HG03095 (cell line): Measurements from ENCODE around the gene CHST8.
"Not testable (repeated sequence)": the region's sequence is repeated elsewhere in the genome, so short reads cannot be mapped to it uniquely, and the experiment has no call there.

Source experiments
- ATAC-seq: cut with Tn5 transposase; IDR thresholded peaks from one replicate; pipeline ENCODE4 v1.9.1; 2021; ENCODE audit warnings: moderate library complexity; ENCODE audit not compliant: unreplicated experiment

CHST8 gene

DNA sequence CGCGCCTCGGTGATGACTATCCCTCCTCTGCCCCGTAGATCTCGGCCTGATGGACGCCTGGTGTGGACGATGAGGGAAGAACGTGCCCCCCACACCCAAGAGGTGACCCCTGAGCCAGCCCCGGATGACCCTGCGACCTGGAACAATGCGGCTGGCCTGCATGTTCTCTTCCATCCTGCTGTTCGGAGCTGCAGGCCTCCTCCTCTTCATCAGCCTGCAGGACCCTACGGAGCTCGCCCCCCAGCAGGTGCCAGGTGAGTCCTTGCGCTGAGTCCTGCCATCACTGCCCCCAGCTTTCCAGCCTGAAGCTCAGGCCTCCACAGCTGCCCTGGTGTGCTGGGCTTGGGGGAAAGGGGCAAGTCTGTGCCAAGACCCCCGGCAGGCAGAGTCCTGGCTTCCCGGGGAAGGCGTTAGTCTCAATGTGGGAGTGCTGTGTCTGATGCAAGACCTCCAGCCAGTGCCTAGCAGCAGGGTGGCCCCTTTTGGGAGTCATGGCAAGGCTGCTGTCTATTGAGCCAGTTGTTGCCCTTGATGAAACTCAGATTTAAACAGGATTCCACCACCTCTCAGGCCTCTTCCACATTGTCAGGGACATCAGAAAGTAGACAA, 67.5 kb downstream of the CHST8 start:
- ATAC-seq = no peak

DNA sequence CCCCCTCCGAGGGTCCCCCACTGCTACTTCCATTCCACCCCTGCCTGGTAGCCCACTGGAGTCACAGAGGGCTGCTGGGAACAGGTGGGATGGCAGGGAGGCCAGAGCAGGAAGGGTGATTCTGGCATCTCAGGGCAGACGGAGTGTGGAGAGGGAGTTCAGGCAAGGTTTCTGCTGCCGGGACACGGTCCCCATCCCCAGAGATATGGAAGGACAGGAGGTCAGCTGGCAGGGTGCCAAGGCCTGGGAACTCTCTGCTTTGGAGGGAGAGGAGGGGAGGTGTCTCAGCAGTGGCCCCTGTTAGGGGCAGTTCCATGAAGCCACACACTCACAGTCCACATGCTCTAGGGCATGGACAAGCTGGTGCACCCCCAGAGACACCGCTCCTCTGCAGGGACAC, 68.1 kb downstream of the CHST8 start:
- ATAC-seq = no peak

DNA sequence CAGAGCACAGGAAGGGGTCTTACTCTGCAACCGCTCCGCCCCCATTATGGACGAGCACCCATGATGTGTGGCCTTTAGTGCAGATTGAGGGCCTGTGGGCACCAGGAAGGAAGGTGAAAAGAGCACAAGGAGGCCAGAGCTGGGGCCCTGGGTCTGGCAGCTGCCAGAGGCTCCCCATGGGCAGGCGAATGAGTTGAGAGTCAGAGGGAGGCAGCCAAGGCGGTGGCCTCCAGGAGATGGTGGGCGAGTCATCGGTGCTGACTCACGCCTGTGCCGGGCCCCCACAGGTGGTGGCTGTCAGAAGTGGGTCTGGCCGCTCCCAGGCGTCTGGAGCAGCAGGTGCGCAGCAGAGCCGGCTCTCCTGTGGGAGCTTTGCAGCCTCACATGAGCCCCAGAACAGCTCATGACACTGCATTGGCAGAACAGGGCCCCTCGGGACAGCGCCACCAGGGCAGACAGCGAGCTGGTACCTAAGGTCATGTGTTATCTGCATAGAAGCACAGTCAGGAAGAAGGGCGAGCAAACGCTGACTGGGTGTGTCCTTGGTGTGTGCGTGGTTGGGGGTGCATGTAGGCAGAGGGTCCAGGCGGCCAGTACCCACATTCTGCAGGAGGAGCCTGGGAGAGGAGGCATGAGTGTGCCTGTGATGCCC, 68.8 kb downstream of the CHST8 start:
- ATAC-seq = no peak

DNA sequence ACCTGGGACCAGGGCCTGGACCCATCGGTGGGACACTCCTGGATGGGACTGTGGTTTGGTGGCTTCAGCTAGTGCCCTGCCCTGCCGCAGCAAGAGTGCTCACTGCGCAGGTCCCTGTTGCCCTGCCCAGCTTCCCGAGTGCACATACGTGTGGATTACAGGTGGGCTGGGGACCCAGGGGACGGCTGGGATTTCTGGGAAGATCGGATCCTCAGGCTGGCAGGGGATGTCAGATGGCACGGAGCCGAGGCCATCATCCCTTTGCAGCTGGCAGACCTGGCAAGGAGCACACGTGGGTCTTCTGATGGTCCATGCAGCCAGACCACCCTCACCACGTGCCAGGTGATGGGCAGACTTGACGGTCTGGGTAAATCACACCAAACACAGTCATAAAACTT, 69.3 kb downstream of the CHST8 start:
- no peak for ATAC-seq

DNA sequence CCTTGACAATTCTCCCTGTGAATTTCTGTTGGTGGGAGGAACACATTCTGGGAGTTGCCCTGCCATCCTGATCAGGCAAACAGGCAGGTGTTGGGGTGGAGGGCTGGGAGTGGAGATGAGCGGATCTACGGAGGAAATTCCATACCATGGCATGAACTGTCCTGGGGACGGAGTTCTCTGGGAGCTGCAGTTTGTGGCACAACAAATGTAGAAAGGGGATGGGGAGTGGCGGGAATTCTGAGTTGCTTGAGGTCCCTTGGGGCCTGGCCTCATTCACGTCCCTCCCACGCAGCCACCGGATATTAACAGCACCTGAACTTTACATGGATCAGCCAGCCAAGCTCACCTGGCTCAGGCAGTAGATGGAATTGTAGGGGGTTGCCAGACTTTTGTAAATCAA, 70.0 kb downstream of the CHST8 start:
- no peak for ATAC-seq

DNA sequence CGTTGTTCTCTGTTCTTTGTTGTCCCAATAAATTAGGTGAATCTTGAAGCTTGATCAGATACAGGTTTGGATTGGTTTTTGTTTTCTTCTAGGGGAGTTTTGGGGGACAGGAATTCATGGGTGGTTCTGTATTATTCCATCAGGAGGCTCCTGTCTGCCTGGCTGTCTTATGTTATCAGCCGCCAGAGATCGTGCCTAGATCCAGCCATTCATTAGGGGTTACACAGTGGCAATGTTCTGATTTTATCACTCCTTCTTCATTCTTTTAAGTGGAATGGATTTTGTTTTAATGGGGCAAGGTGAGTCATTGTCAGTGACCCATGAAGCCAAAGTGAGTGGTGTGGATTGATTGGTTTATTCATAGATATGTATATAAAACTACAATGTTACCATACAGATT, 71.9 kb downstream of the CHST8 start:
- no peak for ATAC-seq

DNA sequence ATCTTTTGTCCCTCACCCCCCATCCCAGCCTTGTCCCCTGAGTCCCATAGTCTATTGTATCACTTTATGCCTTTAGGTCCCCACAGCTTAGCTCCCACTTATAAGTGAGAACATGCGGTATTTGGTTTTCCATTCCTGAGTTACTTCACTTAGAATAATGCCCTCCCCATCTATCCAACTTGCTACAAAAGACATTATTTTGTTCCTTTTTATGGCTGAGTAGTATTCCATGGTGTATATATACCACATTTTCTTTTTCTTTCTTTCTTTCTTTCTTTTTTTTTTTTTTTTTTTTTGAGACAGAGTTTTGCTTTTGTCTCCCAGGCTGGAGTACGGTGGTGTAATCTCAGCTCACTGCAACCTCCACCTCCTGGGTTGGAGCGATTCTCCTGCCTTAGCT, 73.8 kb downstream of the CHST8 start:
- not testable (repeated sequence) for ATAC-seq

DNA sequence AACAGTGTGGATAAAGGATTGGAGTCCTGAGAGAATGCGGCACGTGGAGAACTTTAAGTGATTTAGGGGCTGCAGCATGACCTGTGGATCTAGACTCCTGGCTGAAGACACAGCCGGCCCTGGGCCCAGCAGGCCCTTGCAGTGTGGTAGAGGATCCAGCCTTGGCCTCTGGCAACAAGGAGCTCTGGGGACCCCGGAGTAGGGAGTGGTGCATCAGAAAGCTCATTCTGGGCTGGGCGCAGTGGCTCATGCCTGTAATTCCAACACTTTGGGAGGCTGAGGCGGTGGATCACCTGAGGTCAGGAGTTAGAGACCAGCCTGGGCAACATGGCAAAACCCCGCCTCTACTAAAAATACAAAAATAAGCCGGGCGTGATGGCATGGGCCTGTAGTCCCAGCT, 76.0 kb downstream of the CHST8 start:
- ATAC-seq = no peak

DNA sequence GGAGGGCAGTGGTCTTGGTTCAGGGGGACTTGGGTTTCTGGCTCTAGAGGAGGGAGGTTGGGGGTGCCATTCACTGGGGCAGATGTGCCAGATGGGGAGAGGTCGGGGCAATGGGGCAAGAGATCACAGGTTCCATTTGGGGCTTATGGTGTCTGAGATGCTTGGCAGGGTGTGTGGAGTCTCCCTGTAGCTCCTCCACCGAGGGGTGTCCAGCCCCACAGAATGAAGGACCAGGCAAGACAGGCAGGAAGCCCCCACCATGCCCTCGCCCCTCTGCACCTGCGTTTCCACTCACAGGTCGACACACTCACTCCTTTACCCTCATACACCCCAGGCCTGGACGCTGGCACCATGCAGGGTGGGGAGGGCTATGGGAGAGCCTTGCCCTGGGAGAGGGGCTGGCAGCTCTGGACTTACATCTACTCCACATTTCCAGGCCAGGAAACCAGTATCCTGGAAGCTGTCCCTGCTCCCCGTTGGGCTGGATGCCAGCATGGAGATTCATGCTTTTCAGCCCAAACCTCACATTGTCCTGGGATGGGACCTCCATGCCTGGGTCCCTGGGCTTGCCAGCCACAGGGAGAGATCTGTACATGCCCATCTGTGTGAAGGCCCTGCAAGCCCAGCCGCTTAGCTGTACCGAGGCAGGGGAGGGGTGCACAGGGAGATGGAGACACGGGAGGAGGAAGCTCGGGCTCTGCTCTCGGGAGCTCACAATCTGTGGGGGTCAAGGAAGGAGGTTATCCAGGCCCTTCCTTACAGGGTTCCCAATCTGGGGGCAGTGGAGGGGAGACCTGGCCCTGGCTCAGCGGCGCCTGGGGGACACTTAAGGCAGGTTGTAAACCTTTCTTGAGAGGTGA, 77.1 kb downstream of the CHST8 start:
- no peak for ATAC-seq

DNA sequence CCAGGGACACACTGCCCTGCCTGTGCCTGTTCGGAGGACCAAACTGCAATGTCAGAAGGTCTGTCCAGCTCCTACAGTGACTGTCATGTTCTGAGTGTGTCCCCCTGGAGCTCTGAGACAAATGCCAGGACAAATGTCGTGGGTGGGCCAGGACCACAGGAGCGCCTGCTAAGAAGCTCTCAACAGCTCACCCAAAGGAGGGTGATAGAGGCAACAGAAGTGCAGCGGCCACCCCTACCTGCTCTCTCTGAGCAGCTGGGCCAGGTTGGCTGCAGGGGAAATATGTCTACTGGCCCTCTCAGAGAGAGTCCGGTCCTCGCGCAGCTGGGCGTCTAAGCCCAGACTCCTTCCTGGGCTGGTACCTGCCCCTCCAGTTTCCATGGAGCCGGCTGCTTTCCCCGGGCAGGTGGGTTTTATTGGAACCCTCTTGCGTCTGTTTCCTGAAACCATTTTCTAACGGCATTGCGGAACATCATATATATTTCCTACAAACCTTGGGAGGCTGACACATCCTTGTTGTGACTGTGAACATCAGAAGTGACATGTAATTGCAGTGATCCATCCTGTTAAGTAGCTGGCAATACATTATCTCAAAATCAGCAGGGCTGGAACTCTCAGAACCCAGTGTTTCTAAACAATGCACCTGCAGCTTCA, 78.1 kb downstream of the CHST8 start:
- ATAC-seq = no peak

DNA sequence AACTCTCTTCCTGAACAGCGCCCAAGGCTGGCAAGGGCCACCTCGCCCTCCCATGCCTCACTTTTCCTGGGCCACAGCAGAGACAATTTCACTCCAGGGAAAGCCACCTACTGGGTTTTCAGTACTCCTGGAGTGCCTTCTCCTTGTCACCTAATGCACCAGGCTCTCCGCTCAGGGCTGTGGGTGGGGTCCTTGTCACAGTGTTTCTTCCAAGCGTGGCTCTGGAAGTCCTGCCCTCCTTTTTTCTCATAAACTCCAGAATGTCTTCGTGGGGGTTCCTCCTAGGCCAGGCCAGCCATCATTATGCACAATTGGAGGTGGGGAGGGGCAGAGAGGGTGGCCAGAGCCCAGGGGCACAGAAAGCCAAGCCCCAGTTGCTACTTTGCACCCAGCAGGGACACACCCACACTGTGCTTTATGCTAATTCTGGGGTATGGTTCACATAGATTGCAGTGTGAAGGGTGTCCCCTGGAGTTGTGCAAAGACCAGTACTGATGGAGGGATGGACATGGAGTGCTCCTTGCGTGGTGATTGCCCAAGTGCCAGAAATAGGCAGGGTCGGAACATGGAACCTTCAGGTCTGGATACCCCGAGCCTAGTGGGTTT, 78.8 kb downstream of the CHST8 start:
- no peak for ATAC-seq

DNA sequence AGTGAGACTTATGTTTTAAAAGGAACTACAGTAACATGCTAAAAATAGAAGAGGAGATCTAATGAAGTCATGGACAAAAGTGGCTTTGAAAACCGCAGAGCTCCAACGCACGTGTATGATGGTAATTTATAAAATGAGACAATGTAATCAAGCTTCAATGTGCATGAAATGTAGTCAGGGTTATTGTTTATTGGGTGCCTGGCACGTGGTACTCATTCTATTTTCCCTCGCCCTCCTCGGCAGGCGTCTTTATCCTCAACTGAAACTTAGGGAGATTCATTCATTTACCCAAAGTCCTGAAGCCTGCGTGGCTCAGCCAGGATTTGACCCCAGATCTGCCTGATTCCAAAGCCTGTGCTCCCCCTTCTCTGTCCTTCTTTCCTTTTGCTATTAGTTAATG, 79.8 kb downstream of the CHST8 start:
- no peak for ATAC-seq

DNA sequence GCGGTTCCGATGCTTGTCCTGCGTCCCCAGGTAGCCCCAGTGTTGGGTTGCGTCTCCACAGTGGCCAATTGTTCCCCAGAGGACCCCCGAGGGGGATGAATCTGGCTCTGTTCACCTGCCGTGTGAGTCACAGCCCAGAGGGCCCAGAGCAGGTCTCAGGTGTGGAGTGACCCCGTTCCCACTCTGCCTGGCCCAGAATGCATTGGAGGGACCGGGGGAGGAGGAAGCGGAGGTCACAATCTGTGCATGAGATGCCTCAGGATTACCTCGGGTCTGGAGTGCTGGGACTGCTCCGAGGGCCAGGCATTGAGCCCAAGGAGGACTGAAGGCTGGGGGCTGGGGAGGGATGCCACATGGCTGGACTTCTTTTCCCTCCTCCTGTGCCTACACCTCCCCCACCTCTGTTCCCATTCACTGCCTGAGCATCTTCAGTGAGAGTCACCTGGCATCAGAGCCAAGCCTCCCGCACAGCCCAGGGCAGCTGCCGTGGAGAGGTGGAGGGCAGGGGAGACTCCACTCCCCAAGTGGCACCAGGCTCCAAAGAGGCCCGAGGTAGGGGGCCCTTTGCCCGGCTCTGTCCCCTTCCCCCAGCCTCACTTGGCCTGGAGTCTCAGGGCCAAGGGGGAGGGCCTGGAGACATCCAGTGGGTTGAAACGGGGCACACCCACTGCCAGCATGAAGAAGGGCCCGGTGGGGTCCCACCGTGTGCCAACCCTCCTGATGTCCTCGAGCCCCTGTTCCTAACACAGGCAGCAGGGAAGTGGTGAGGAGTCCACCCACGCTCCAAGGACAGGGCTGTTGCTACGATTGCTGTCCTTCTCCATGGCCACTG, 81.1 kb downstream of the CHST8 start:
- ATAC-seq = no peak

DNA sequence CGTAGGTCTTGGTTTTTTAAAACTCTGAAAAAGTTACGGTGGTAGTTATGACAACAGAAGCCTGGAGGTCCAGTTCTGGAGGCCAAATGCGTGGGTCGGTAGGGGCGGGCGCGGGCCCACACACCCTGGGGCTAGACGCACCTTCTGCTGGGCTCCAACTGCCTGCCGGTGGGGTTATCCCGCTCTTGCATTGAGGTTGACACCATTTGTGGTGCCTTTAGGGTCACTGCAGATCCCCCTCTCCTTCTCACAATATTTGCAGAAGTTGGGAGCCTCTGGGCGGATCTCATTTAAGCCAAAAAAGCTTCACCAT, 81.6 kb downstream of the CHST8 start:
- no peak for ATAC-seq

DNA sequence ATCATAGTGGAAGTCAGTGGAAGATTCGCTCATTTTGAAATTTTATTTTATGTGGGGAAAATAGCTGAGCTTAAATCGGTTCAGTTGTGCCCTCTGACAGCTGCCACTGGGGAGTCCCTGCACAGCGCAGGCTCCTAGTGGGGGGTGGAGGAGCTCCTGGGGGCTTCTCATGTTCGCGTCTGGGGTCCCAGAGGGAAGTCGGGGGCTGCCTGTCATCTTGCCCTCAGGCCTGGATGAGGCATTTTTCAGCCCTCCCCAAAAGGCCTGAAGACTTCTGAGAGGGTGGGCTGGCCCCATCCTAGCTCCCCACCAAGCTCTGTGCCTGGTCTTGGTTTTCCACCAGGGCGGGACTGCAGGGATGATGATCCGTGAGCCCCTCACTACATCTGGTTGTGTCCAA, 82.1 kb downstream of the CHST8 start:
- ATAC-seq = no peak

DNA sequence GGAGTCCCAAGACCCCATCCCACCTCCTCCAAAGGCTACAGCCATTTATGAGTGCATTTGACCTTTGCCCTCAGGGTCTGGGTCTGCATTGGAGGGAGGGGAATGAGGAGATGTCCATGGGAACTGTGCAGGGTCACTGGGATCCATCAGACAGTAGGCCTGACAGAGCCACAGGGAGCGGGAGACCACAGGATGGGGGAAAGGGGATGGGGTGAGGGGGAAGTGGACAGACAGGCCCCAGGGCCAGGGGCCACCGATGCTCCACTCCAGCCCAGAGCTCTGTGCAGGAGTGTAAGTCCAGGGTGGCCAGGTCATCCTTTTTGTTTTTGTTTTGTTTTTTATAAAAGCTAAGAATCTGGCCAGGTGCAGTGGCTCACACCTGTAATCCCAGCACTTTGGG, 82.5 kb downstream of the CHST8 start:
- ATAC-seq = no peak

DNA sequence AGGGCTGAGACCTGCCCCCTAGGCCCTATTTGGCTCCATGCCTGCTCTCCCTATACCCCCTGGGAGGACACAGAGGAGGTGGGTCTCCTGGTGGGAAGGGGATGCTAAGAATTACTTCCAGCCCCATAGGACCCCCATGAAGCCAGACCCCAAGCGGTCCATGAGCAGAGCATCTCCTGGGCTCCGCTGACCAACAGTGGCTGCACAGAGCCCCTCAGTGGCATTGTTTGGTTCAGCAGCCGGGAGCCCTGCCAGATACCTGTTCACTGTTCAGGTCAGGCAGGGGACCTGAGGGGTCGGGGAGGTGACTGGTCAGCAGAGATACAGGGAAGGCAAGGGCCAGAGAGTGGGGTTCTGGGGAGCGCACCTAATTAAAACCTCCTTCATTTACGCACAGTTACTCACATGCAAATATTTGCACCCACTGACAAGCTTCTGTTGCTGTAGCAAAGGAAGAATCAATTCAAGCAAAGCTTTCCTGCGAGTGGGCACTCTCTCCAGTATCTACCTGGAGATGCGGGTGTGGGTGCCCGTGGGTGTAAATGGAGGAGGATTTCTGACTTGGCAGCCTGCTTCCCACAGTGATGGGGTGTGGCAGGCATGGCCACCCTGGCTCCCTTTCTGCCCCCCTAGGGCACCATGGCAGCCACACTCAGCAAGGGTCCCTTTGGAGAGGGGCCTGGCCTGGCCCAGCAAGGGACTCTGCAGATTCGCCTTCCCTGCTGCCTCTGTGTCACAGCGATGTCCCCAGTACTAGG, 83.5 kb downstream of the CHST8 start:
- no peak for ATAC-seq

DNA sequence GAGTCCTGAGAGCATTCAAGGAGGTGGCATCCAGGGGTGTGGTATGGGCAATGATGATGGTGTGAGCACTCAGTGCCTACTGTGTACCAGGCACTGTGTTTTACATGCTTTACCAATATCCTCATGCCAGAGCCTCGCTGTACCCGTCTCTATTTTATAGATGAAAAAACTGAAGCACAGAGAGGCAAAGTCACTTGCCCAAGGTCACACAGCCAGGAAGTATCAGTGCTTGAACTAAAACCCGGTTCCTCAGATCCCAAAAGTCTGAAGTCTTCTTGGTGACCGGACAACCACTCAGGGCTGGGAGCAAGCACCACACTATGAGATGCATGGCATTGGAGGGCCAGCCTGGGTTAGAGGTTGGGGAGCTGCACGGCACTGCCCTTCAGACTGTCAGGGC, 84.1 kb downstream of the CHST8 start:
- no peak for ATAC-seq

DNA sequence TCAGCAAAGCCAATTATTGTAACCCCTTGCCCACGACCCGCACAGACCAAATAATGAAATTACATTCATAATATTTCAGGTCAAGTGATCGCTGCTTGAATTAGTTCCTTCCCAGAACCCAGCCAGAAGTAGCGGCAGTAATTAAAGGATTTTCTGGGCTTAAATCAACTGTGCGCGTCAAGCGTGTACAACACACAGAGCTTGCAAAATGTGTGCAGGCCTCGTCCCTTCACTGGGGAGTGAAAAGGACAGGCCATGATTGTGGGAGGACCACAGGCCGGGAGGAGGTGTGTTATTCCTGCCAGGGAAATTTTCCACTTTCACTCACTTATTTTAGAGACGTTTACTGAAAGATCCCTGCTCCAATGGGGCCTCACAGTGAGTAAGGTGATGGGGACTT, 84.9 kb downstream of the CHST8 start:
- no peak for ATAC-seq

DNA sequence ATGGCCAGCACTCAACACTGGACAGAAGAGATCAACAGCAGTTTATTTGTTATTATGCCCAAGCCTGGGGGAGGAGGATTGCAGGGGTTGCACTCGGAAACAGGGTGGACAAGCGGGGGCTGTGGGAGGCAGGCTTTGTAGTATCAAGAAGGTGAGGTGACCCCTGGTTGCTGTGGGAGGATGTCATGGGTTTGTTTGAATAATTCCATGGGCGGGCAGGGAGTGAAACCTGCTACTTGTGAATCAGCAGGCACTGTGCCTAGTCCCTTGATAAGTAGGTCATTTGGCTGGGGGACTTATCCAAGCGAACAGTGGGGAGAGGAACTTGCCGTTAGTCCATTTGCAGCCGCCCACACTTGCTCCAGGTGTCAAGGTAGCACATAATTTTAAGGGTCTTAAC, 90.5 kb downstream of the CHST8 start:
- no peak for ATAC-seq
